Measurements from ENCODE around the gene TCEAL9. TPM values are rescaled to one million over a fixed set of nuclear protein-coding genes. Genes with fewer than 3 reads are reported as not detected.
"Not testable (repeated sequence)": the region's sequence is repeated elsewhere in the genome, so short reads cannot be mapped to it uniquely, and the experiment has no call there.

Gene TCEAL9
- 224 and 277 TPM in 2 replicates for total RNA-seq (2014; rRNA removed)
- polyA plus RNA-seq (2012) = 156 TPM

GRCh38 chrX:103356130-103356798, at the start of gene TCEAL9:
Gene TCEAL9 (plus strand): TSS chrX:103356506. CDS start chrX:103357685, 1,179 bp downstream.
- DNase-seq (ENCODE audit: low read depth) = peak; percentile 93

- no peak for DNase-seq (ENCODE audit: low read depth)
Observed at GRCh38 chrX:103309860-103310554, 46.3 kb upstream of the TCEAL9 start.

GRCh38 chrX:103310555-103311398, 45.5 kb upstream of the TCEAL9 start, which contains the start of gene BEX2:
Gene BEX2 (minus strand): TSS chrX:103310990. CDS start chrX:103309976, 1,014 bp downstream.
- DNase-seq (ENCODE audit: low read depth) = peak; percentile 21

GRCh38 chrX:103311399-103311780, 44.9 kb upstream of the TCEAL9 start:
- peak; percentile 29 for DNase-seq (ENCODE audit: low read depth)

- DNase-seq (ENCODE audit: low read depth) = peak; percentile 92
Observed at GRCh38 chrX:103329991-103330390, 26.3 kb upstream of the TCEAL9 start, which contains the start of gene TCEAL7. Gene TCEAL7 (plus strand): TSS chrX:103330239. CDS start chrX:103331404, 1,165 bp downstream.

- no peak for DNase-seq (ENCODE audit: low read depth)
Observed at GRCh38 chrX:103330681-103331288, 25.5 kb upstream of the TCEAL9 start.

GRCh38 chrX:103338663-103339062, 17.6 kb upstream of the TCEAL9 start:
- DNase-seq (ENCODE audit: low read depth) = no peak

GRCh38 chrX:103343105-103343504, 13.2 kb upstream of the TCEAL9 start:
- DNase-seq (ENCODE audit: low read depth) = peak; percentile 39

GRCh38 chrX:103344606-103345005, 11.7 kb upstream of the TCEAL9 start:
- DNase-seq (ENCODE audit: low read depth) = no peak

- DNase-seq (ENCODE audit: low read depth) = no peak
Observed at GRCh38 chrX:103347682-103348397, 8.5 kb upstream of the TCEAL9 start.

GRCh38 chrX:103356858-103357257, 552 bp downstream of the TCEAL9 start:
- no peak for DNase-seq (ENCODE audit: low read depth)

GRCh38 chrX:103357871-103358270, 1.6 kb downstream of the TCEAL9 start:
- DNase-seq (ENCODE audit: low read depth) = no peak

- not testable (repeated sequence) for DNase-seq (ENCODE audit: low read depth)
Observed at GRCh38 chrX:103359605-103360004, 3.3 kb downstream of the TCEAL9 start.

- DNase-seq (ENCODE audit: low read depth) = no peak
Observed at GRCh38 chrX:103360092-103360491, 3.8 kb downstream of the TCEAL9 start.

GRCh38 chrX:103360916-103361315, 4.6 kb downstream of the TCEAL9 start:
- DNase-seq (ENCODE audit: low read depth) = no peak

GRCh38 chrX:103361798-103362197, 5.5 kb downstream of the TCEAL9 start:
- DNase-seq (ENCODE audit: low read depth) = peak; percentile 50

- peak; percentile 67 for DNase-seq (ENCODE audit: low read depth)
Observed at GRCh38 chrX:103362474-103362873, 6.2 kb downstream of the TCEAL9 start.

- no peak for DNase-seq (ENCODE audit: low read depth)
Observed at GRCh38 chrX:103363046-103363445, 6.7 kb downstream of the TCEAL9 start.

- DNase-seq (ENCODE audit: low read depth) = peak; percentile 36
Observed at GRCh38 chrX:103367502-103367901, 11.2 kb downstream of the TCEAL9 start.

GRCh38 chrX:103369479-103369878, 13.2 kb downstream of the TCEAL9 start:
- no peak for DNase-seq (ENCODE audit: low read depth)

GRCh38 chrX:103372886-103373285, 16.6 kb downstream of the TCEAL9 start:
- no peak for DNase-seq (ENCODE audit: low read depth)
